SIG-M5 (cell line): ENCODE data around the gene DCTN3.

Experiments
- DNase-seq: peaks from one replicate; lab custom pipeline; 2025; lab: John Stamatoyannopoulos, UW

Gene DCTN3

GRCh38 chr9:34620061-34620994 lies at the start of gene DCTN3:
DCTN3 (minus strand) TSS chr9:34620495; CDS start chr9:34620464, 31 bp downstream.
- peak; percentile 54 for DNase-seq

GRCh38 chr9:34665381-34666250 lies 45.3 kb upstream of the DCTN3 start:
- DNase-seq = peak; percentile 78

- no peak for DNase-seq
These were observed 44.7 kb upstream of the DCTN3 start for GRCh38 chr9:34665067-34665380.

GRCh38 chr9:34664281-34665066 lies 44.2 kb upstream of the DCTN3 start:
- DNase-seq = peak; percentile 31

- DNase-seq = no peak
These were observed 43.0 kb upstream of the DCTN3 start for GRCh38 chr9:34663303-34663605.

- no peak for DNase-seq
These were observed 42.4 kb upstream of the DCTN3 start, which contains the start of gene CCL27 for GRCh38 chr9:34662526-34663302. CCL27 (minus strand) TSS chr9:34662657; CDS start chr9:34662633, 24 bp downstream.

- no peak for DNase-seq
These were observed 39.4 kb upstream of the DCTN3 start for GRCh38 chr9:34659592-34660253.

GRCh38 chr9:34658461-34658860 lies 38.2 kb upstream of the DCTN3 start:
- no peak for DNase-seq

GRCh38 chr9:34656992-34657391 lies 36.7 kb upstream of the DCTN3 start:
- DNase-seq = no peak

- no peak for DNase-seq
These were observed 35.1 kb upstream of the DCTN3 start for GRCh38 chr9:34655394-34655793.

- DNase-seq = no peak
These were observed 34.2 kb upstream of the DCTN3 start for GRCh38 chr9:34654323-34655051.

GRCh38 chr9:34653151-34654072 lies 33.1 kb upstream of the DCTN3 start:
- DNase-seq = no peak

GRCh38 chr9:34652602-34653000 lies 32.3 kb upstream of the DCTN3 start:
- no peak for DNase-seq

- DNase-seq = no peak
These were observed 31.7 kb upstream of the DCTN3 start, which contains the start of gene IL11RA for GRCh38 chr9:34651876-34652601. IL11RA (plus strand) TSS chr9:34652185; CDS start chr9:34655218, 3,033 bp downstream.

GRCh38 chr9:34651321-34651720 lies 31.0 kb upstream of the DCTN3 start:
- no peak for DNase-seq

GRCh38 chr9:34650816-34651215 lies 30.5 kb upstream of the DCTN3 start:
- no peak for DNase-seq

GRCh38 chr9:34648673-34649072 lies 28.4 kb upstream of the DCTN3 start:
- no peak for DNase-seq

- no peak for DNase-seq
These were observed 27.4 kb upstream of the DCTN3 start for GRCh38 chr9:34647651-34648050.
